ENCODE results near the gene PGLYRP4.

DNA sequence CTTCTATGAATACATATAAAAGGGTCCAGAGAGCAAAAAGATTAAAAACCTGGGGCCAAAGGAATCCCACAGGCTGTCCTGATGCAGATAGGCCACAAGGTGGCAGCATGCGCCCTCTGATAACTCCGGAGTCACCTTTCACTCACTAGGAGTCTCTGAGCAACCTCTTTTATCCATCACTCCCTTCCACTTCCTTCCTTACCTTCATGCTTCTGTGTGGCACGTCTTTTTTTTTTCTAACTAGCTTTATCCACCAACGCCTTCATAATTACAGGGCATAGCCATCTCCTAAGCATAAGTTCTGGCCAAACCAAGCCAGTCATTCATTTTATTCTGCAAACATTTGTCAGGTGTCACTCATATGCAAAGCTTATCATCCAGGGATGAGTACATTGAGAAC, 3.9 kb upstream of the PGLYRP4 start:
- TF ChIP-seq, protein P1, sequence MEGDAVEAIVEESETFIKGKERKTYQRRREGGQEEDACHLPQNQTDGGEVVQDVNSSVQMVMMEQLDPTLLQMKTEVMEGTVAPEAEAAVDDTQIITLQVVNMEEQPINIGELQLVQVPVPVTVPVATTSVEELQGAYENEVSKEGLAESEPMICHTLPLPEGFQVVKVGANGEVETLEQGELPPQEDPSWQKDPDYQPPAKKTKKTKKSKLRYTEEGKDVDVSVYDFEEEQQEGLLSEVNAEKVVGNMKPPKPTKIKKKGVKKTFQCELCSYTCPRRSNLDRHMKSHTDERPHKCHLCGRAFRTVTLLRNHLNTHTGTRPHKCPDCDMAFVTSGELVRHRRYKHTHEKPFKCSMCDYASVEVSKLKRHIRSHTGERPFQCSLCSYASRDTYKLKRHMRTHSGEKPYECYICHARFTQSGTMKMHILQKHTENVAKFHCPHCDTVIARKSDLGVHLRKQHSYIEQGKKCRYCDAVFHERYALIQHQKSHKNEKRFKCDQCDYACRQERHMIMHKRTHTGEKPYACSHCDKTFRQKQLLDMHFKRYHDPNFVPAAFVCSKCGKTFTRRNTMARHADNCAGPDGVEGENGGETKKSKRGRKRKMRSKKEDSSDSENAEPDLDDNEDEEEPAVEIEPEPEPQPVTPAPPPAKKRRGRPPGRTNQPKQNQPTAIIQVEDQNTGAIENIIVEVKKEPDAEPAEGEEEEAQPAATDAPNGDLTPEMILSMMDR (IDR thresholded peaks at IDR 0.05; ENCODE audit: low read depth, low read length, poor library complexity, severe bottlenecking), result peak; percentile 75
- TF ChIP-seq EZH2phosphoT487 (IDR thresholded peaks at IDR 0.05; ENCODE audit: borderline replicate concordance, low read length), result no peak

Measured in DOHH2 (cell line).